Psoas muscle (tissue), 8 donors: ENCODE measurements around the gene KCNJ5. TPM values are rescaled to one million over a fixed set of nuclear protein-coding genes. Genes with fewer than 3 reads are reported as not detected.

ENCODE experiments used
- ATAC-seq, 4 donors: fragments of 200-7000 bp; cut with Tn5 transposase; one replicate each; pipeline ENCODE4 v1.9.1; 2020; ENCODE audit warnings: moderate library complexity in 3 of 4, mild to moderate bottlenecking in 2 of 4
- DNase-seq, 2 donors: peaks; one replicate each; pipeline ENCODE4 v3.0.0-alpha.2; 2020
- H3K27ac ChIP-seq: fragments of 200-600 bp; one replicate; pipeline ENCODE4 v1.8.0; 2022
- H3K27me3 ChIP-seq, 3 donors: fragments of 200-600 bp in 1 of 3; one replicate each; pipeline versions ENCODE4 v1.6.1 to v1.8.0; 2013 to 2022; ENCODE audit warnings: low read length in 2 of 3, mild to moderate bottlenecking in 2 of 3, moderate library complexity in 1 of 3; ENCODE audit not compliant: insufficient read depth in 3 of 3
- H3K36me3 ChIP-seq, 2 donors: fragments of 200-600 bp in 1 of 2; one replicate each; pipeline versions ENCODE4 v1.6.1 to v1.8.0; 2013 to 2022; ENCODE audit warnings: low read depth in 1 of 2, mild to moderate bottlenecking in 1 of 2, moderate library complexity in 1 of 2; ENCODE audit not compliant: insufficient read depth in 1 of 2
- H3K4me1 ChIP-seq: fragments of 200-600 bp; one replicate; pipeline ENCODE4 v1.8.0; 2022
- H3K4me3 ChIP-seq: fragments of 200-600 bp; one replicate; pipeline ENCODE4 v1.8.0; 2022; ENCODE audit warnings: mild to moderate bottlenecking
- H3K9me3 ChIP-seq: fragments of 200-600 bp; one replicate; pipeline ENCODE4 v1.8.0; 2022
- CTCF ChIP-seq: fragments of 200-600 bp; IDR thresholded peaks from one replicate; pipeline ENCODE4 v1.8.0; 2022; ENCODE audit warnings: antibody characterized with exemption
- WGBS, 3 donors: extraction: QIAGEN DNeasy Blood & Tissue Kit; methylation state at CpG; one replicate each; pipeline versions ENCODE4 v1.1.6 to v1.1.7; 2013; 5-methylcytosine and 5-hydroxymethylcytosine counted together
- intact Hi-C, 2 donors: fragments of 100-400 bp; cut with DNase I; formaldehyde crosslinking; loops; one replicate each; pipeline versions ENCODE4 v1.11.0 to v1.14.2; 2022
- polyA plus RNA-seq, 3 donors: library from polyadenylated mRNA; stranded (reverse); fragments of 200-250 nt; gene quantifications; one replicate each; pipeline ENCODE4 v1.2.3, GENCODE V29; 2013
- total RNA-seq, 4 donors: library from RNA; stranded (reverse); fragmentation: NEBNext Ultra II Directional in 2 of 4; extraction: Animal tissue kit (Norgen Biotek cat#: 25700) in 2 of 4; gene quantifications; one replicate each; pipeline versions ENCODE4 v1.2.1 to v1.2.4, GENCODE V29; 2021 to 2023
- donor health status: healthy with polysubstance abuse.
- donor health status: DM: no; HTN: no; CAD: no; lungs with moderate emphysema.
- donor health status: Bipolar disorder and iron deficiency.
- donor health status: healthy.
- donor health status: DM: yes; HTN: yes; CAD: no.
- donor health status: DM: no; HTN: no; CAD: no.
- donor health status: DM: no; HTN: no; CAD: no.
- donor health status: DM: yes; HTN: yes; CAD: no.

Gene KCNJ5
- total and polyA plus RNA-seq, 7 donors, result 0.01 to 0.46 (median 0.24) TPM

- H3K4me3 ChIP-seq, result no peak within 1 kb of the TSS
- no peaks in the 10 kb centered on the region for H3K4me1 ChIP-seq
- no peaks in the 10 kb centered on the region for H3K36me3 ChIP-seq
- H3K27ac ChIP-seq, result no peak within 1 kb of the TSS
- H3K9me3 ChIP-seq, result no peaks in the 10 kb centered on the region
- no peak for ATAC-seq
- 85 to 86% (median 86%) methylated on average over 8 of the region's 8 CpGs for WGBS, 3 donors
- no peak for DNase-seq
- intact Hi-C loops, result no loop called here
- no peak for TF ChIP-seq CTCF
- peaks cover 0 to 12% (median 5%) of the 10 kb centered on the region in 3 donors for H3K27me3 ChIP-seq
Observed at GRCh38 chr11:128867277-128867676, 23.9 kb upstream of the KCNJ5 start, which contains the start of gene KCNJ1. Gene KCNJ1, minus strand, starts transcription at chr11:128867296. Its CDS starts 27,053 bp downstream, at chr11:128840243.

- no peaks in the 10 kb centered on the region for H3K4me1 ChIP-seq
- peaks cover 0 to 11% (median 2%) of the 10 kb centered on the region in 3 donors for H3K27me3 ChIP-seq
- DNase-seq (no peak), ATAC-seq (no peak)
- no peaks in the 10 kb centered on the region for H3K9me3 ChIP-seq
- TF ChIP-seq CTCF, result no peak
- no peak overlapping the region for H3K27ac ChIP-seq
- no peak overlapping the region for H3K4me3 ChIP-seq
- no peaks in the 10 kb centered on the region for H3K36me3 ChIP-seq
- intact Hi-C loops, result no loop called here
- 93 to 95% (median 93%) methylated on average over 10 of the region's 10 CpGs for WGBS, 3 donors
Observed at GRCh38 chr11:128868841-128869671, 22.1 kb upstream of the KCNJ5 start.

- Histone ChIP-seq H3K27me3 (peaks cover 0 to 2% (median 0%) of the 10 kb centered on the region in 3 donors), H3K36me3 (no peaks in the 10 kb centered on the region), H3K27ac (no peak overlapping the region), H3K4me3 (no peak overlapping the region), H3K9me3 (no peaks in the 10 kb centered on the region), H3K4me1 (no peaks in the 10 kb centered on the region)
- 61 to 72% (median 69%) methylated on average over 6 of the region's 6 CpGs for WGBS, 3 donors
- TF ChIP-seq CTCF, result no peak
- no peak for ATAC-seq
- intact Hi-C loops, result no loop called here
- no peak for DNase-seq
Observed at GRCh38 chr11:128871168-128871610, 20.0 kb upstream of the KCNJ5 start.

DNA sequence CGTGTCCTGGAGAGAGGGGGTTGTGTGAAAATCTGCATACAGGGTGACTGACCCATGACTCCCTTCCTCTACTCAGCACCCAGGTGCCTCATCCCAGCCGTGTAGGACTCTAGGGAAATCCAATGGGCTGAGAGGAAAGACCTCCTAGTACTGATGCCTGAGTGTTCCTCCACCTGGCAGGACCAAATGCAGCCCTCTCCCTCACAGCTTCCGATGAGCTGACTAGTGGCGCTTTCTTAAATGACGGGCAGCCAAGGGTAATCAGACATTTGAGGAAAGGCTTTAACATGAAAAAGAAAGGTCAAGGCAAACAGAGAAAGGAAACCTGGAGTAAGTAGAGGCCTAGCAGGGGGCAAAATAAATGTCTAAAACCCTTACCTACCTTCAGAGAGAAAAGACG, 19.1 kb upstream of the KCNJ5 start:
- Histone ChIP-seq H3K4me3 (no peak overlapping the region), H3K4me1 (no peaks in the 10 kb centered on the region), H3K27ac (no peak overlapping the region), H3K9me3 (no peaks in the 10 kb centered on the region), H3K27me3 (peaks cover 0 to 2% (median 0%) of the 10 kb centered on the region in 3 donors), H3K36me3 (no peaks in the 10 kb centered on the region)
- intact Hi-C loops, result no loop called here
- no peak for ATAC-seq
- TF ChIP-seq CTCF, result no peak
- WGBS, 3 donors, result 71 to 78% (median 76%) methylated on average over 6 of the region's 6 CpGs
- no peak for DNase-seq
